ENCODE data around the gene S1PR4.

S1PR4 gene

GRCh38 chr19:3203805-3204645 is 25.5 kb downstream of the S1PR4 start:
- TF ChIP-seq CTCF (conservative IDR thresholded peaks at IDR 0.05; ENCODE audit: control insufficient read depth, insufficient read depth, low read depth, low read length) = no peak
- no peak overlapping the region for H3K4me3 ChIP-seq (ENCODE audit: control insufficient read depth, low read depth, low read length)
- DNase-seq (ENCODE audit: low read depth) = no peak

- no peak for TF ChIP-seq CTCF (conservative IDR thresholded peaks at IDR 0.05; ENCODE audit: control insufficient read depth, insufficient read depth, low read depth, low read length)
- H3K4me3 ChIP-seq (ENCODE audit: control insufficient read depth, low read depth, low read length) = no peak overlapping the region
- DNase-seq (ENCODE audit: low read depth) = no peak
These were observed 26.2 kb downstream of the S1PR4 start for GRCh38 chr19:3204646-3205275.

- no peak for TF ChIP-seq CTCF (conservative IDR thresholded peaks at IDR 0.05; ENCODE audit: control insufficient read depth, insufficient read depth, low read depth, low read length)
- no peak overlapping the region for H3K4me3 ChIP-seq (ENCODE audit: control insufficient read depth, low read depth, low read length)
- DNase-seq (ENCODE audit: low read depth) = no peak
These were observed 27.8 kb downstream of the S1PR4 start for GRCh38 chr19:3206216-3206953.

- H3K4me3 ChIP-seq (ENCODE audit: control insufficient read depth, low read depth, low read length) = no peak overlapping the region
- TF ChIP-seq CTCF (conservative IDR thresholded peaks at IDR 0.05; ENCODE audit: control insufficient read depth, insufficient read depth, low read depth, low read length) = no peak
- no peak for DNase-seq (ENCODE audit: low read depth)
These were observed 29.1 kb downstream of the S1PR4 start for GRCh38 chr19:3207461-3208242.

GRCh38 chr19:3208317-3209207 is 30.0 kb downstream of the S1PR4 start:
- DNase-seq (ENCODE audit: low read depth) = no peak
- no peak overlapping the region for H3K4me3 ChIP-seq (ENCODE audit: control insufficient read depth, low read depth, low read length)
- no peak for TF ChIP-seq CTCF (conservative IDR thresholded peaks at IDR 0.05; ENCODE audit: control insufficient read depth, insufficient read depth, low read depth, low read length)
